ENCODE results near the gene SMYD5.
"Not testable (repeated sequence)": the region's sequence is repeated elsewhere in the genome, so short reads cannot be mapped to it uniquely, and the experiment has no call there.

SMYD5 gene

DNA sequence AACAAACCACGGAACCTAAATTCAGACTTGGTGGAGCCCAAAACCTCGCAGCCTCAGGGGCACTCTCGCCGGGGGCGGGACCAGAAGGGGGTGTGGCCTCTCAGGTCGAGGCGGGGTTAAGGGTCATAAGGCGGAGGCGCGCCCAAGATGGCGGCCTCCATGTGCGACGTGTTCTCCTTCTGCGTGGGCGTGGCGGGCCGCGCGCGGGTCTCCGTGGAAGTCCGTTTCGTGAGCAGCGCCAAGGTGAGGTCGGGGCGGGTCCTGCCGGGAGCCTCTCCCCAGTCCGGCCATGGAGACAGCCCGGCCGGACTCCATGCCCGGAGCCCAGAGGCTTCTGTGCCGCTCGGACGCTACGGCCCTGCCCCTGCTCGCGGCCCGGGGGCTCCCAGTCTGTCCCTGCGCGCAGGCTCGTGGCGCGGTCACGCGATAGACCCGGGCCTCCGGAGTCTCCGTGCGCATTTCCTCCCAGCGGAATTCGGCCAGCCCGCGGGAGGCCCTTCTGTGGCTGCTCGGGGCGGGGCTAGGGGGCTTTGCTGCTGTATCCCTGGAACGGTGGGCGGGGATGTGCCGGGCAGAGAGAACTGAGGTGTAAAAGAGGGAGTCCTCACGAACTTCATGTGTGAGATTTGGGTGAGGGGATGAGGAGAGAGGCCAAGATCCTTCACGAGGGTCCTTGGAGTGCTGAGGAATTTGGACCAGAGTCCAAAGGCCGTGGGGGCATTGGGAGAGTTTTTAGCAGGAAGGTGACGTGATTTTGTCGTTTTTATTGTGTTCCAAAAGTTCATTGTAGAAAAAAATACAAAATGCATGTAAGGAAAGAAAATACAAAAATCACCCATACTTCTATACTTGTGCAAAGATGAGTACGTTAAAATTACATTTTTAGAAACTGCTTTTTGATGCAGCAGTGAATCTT, at the start of gene SMYD5:
TSS of gene SMYD5 (plus strand) at position 126 of the 916 bp plus-strand sequence. CDS start at position 148, 22 bp downstream.
- DNase-seq (ENCODE audit: low spot score), result peak; percentile 86

DNA sequence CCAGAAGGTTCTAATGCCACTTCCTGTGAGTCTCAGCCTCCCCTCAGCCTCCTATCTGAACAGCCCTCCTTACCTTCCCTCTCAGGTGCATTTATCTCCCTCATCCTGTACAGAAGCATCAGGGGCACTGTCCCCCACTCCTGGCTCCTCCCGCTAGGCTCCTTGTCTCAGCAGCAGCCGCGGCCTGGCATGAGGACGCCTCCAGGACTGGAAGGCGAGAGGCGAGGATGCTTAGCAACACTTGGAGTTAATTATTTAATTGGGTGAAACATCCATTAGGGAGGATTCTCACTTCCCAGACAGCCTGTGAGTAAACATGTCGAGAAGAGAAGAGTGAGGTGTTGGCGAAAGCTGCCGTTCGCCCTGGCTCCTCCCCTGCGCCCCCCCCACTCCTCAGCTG, 48.1 kb upstream of the SMYD5 start:
- not testable (repeated sequence) for DNase-seq (ENCODE audit: low spot score)

DNA sequence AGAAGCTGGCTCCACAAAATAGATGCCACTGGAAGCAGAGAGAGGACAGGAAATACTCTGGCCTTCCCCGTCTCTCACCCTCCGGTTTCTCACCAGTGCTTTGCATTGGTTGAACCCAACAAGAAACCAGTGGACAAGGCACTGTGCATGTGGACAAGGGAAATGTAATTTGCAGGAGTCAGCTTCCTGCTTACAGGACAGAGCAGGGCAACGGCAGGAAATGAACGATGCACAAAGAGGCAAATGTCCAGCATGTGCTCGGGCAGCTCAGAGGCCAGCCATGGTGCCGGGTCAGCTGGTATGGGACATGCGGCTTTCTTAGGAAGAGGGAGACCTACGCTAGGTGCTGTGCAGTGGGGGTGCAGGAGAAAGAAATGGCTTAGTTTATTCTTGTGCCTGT, 47.2 kb upstream of the SMYD5 start:
- not testable (repeated sequence) for DNase-seq (ENCODE audit: low spot score)

DNA sequence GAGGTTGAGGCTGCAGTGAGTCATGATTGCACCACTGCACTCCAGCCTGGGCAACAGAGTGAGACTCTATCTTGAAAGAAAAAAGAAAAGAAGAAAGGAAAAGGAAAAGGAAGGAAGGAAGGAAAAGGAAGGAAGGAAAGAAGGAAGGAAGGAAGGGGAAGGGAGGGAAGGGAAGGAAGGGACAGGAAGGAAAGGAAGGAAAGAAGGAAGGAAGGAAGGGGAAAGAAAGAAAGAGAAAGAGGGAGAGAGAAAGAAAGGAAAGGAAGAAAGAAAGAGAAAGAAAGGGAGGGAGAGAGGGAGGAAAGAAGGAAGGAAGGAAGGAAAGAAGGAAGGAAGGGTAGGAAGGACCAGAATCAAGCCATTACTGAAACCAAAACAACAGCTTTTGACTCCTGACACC, 45.7 kb upstream of the SMYD5 start:
- not testable (repeated sequence) for DNase-seq (ENCODE audit: low spot score)

DNA sequence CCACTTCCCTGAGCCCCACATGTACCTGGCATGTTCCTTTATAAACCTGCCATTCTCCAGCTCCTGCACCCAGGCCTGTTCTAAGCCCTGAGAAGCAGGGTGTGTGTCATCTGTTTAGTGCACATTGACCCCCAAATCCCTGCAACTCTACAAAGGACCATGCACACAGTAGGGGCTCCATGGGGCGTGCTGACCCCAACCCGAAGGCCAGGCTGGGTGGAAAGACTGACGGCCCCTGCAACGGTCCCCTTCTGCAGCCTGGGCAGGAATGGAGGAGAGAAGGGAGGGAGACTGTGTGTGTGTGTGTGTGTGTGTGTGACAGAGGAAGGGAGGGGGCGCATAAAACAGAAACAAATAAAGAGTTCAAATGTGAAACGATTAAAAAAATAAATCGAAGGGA, 43.7 kb upstream of the SMYD5 start:
- not testable (repeated sequence) for DNase-seq (ENCODE audit: low spot score)

DNA sequence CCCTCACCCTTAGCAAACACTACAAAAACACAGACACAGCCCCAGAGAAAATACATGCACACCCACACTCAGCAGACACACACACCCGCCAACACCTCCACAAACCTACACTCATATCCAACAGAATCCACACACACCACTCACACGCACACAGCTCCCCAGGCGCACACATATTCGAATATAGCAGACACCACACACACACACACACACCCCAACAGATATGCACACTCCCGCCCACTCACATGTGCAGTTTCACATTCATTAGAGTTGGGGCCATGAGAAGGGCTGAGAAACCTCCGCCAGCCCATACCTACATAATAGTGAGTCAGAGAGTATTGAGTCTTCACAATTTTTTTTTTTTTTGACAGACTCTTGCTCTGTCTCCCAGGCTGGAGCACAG, 41.1 kb upstream of the SMYD5 start:
- DNase-seq (ENCODE audit: low spot score), result no peak

DNA sequence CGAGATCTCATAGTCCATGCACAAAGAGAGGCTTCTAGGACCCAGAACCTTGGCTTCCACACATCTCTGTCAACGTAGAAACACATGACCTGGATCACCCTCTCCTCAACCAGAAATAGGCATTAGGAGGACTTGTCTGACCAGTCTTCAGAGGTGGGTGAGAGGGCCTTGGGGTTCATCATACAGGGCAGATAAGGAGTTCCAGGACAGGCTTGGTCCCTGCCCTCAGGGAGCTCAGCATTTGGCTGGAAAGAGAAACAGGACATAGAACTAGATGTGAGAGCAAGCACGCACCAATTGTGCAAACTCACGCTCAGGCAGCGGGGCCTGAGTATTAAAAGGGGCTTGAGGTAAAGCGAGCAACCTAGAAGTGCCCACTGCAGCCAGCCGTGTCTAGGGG, 40.3 kb upstream of the SMYD5 start:
- no peak for DNase-seq (ENCODE audit: low spot score)

DNA sequence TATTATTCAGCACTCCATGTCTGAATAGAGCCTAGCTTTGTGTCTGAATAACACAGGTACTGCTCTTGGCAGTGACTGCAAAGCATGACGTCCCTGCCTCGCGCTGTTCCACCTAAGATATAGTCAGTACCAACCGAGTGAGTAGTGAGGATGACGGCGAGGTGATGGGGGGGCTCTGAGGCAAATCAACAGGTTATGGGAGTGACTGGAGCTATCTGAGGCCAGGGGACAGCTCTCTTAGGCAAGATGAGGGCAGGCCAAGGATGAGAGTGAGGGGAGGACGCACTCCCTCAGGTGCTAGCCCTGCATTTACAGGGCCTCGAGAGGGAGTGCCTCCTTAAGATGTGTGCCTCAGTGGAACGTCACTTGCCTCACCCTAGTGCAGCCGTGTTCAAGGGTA, 39.8 kb upstream of the SMYD5 start:
- no peak for DNase-seq (ENCODE audit: low spot score)

DNA sequence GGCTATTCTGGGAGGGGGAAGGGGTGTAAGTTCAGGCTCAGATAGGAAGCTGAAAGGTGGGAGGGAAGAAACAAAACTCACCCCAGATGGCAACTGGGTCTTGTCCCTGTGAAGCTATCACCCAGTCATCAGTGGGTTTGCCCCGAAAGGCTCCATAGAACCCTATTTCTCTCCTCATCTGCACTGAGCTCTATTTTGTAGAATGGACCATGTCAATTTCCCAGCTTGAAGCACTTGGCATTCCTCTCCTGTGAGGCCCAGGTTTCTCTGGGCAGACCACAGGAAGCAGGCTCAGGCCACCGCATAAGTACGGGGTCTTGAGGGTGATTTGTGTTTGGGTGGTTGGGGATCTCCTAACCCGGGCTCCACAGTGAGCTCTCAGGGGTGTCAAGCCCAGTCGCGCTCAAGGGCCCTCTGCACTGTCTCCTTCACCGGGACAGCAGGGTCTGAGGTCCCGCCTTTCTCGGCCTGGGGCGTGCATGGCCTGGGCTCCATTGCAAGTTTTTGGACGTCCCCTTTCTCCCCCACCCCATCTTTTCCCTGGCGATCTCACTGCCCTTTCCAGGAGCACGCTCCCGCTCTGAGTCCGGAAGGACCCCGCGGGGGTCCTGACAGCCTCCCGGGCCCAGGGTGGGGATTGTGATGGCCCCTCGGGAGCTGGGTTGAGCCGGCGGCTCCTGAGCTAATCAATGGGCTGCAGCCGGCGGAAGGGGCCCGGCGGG, 38.9 kb upstream of the SMYD5 start:
- no peak for DNase-seq (ENCODE audit: low spot score)

DNA sequence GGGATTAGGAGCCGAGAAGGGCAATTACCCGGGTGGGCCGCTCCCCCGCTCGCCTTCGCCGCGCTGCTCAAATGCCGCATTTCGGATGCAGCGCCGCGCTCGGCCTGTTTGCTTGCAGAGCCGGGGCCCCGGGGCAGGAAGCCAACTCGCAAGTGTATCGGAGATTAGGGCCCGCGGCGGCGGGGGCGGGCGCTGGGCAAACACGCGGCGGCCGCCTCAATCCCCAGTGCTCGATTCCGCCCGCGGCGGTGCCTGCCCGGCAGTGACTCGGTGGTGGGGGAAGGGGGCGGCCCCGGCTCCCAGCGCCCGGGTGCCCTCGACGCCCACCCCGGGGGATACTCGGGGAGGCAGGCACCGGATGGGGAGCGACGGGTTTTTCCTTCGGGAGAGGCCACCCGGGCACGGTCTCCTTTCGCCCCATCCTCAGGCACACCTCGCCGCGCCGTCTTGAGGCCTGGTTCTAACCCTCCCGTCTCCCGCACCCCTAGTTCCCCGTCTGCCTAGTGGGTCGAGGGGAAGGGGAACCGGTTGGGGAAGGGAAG, 38.3 kb upstream of the SMYD5 start:
- peak; percentile 33 for DNase-seq (ENCODE audit: low spot score)

DNA sequence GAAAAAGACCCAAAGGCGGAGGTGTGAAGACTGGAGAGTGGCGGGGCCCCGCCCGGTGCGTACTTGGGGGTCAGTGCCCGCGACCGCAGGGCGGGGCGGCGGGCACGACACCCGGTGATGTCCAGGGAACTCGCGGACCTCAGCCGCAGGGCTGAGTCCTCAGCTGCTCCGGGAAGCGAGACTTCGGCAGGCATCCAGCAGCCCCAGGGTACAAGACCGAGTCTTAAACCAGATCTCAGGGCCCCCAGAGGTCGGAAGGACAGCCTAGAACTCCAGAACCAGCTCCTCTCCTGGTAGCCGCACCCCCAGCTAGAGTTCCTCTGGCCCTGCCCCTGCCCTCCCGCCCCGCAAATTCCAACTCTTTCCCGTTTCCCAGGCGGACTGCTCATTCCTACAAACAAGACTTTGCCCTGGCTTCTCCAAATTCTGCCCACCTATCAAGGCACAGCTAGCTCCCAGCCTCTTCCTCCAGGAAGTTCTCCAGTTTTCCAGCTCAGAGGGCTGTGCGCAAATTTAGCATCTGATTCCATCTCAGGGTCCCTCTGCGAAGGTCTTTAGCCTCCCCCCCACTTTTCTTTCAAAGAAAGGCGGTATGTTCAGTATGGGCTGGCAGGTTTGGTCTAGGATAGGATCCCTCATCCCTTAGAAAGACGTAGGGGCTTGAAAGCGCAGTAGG, 37.7 kb upstream of the SMYD5 start:
- DNase-seq (ENCODE audit: low spot score), result no peak

DNA sequence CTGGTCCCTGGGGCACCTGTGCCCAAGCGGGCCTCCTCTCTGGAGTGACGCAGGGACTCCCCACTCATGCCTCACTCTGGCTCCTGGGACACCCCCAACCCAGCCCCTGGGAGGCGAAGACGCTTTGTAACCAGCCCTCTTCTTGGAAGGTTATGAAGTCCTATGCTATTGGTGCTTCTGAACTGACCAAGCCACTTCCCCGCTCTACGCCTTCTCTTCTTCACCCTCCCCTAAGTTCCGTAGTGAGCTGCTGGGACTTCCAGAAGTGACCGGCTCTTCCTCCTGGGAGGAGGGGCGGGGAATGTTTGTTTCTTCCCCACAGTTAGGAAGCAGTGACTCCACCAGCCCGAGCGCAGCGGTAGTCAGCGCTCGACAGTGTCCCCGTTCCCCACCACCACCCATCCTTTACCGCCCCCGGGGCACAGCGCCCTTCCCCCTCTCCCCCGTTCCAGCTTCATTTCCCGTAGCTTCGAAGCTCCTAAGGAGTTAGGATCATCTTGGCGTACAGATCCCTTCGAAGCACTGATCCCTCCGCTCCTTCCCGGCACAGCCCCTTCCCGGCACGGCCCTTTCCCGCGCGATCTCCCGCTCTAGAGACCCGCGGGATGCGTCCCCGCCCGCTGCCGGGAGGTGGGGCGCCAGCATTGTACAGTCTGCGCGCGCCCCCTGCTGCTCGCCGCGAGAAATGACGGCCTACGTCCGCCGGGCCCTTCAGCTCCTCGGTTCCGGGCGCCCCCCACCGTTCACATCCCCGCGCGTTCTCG, 37.0 kb upstream of the SMYD5 start:
- DNase-seq (ENCODE audit: low spot score), result peak; percentile 83

DNA sequence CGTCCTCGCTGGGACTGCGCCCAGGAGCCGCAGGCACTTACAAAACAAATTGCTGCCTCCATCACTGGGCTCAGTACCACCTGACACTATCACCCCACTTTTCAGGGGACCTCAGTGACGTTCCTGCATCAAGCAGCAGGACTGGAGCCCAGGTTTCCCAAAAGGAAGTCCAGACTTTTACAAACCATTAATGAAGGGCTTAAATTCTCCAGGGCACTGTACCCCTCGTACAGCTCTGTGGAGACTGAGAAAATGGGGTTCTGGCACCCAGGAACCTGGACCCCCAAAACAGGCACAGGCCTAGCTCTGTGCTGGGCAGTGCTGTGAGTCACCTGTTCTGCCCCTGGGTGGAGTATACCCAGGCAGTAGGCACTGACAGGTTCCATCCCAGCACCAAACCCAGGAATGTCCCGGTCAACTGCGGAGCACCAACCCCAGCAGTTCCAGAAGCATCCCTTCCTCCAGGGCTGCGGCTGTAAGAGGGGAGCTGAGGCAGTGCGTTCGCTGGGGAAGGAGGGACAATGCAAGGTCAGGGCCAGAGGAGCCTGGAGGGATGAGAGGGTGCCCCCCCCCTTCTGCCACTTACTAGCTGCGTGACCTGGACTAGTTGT, 36.3 kb upstream of the SMYD5 start:
- DNase-seq (ENCODE audit: low spot score), result peak; percentile 25

DNA sequence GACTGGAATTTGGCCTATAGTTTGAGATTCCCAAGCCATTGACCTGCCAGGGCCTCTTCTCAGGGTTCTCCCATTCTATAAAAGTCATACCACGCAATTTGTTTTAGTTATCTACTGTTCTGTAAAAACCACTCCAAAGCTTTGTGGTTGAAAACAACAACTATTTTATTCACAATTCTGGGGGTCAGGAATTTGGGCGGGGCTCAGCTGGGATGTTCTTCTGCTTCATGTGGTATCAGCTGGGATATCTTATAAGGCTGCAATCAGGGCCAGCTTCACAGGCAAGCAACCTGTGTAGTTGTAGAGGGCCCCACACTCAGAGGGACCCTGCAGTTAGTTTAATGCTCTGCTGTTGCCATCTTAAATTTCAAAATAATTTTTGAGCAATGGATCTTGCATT, 28.1 kb upstream of the SMYD5 start:
- no peak for DNase-seq (ENCODE audit: low spot score)

DNA sequence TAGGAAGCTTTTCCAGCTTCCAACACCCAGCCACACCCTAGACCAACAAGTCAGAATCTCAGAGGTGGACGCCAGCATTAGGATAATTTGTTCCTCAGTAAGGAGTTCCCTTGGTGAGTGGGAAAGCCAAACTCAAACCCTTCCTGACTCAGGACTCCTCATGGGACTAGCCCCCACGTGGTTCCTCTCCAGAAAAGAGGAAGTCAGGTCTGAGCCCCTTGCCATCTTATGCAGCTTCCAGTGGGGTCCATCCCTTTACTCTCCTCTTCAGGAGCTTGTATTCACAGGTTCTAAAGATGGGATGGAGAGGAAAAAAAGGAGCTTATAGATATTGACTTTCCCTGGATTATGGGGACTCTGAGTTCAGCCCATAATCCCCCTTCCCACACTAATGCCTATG, 26.5 kb upstream of the SMYD5 start:
- DNase-seq (ENCODE audit: low spot score), result no peak

DNA sequence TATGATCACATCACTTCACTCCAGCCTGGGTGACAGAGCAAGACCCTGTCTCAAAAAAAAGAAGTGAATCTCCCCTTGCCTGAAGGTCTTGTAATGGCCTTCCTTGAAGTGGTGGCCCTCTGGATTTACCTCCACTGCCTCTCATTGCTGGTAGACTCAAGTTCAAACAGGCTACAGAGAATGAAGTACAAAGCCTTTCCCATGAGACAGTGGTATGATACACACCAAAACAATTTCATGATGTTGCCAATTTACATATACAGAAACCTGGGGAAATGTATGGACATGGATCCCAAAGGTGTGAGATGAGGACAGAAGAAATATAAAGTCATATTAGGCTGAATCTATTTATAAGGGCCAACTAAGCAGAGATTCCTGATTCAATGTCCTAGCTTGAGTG, 16.5 kb upstream of the SMYD5 start:
- no peak for DNase-seq (ENCODE audit: low spot score)

DNA sequence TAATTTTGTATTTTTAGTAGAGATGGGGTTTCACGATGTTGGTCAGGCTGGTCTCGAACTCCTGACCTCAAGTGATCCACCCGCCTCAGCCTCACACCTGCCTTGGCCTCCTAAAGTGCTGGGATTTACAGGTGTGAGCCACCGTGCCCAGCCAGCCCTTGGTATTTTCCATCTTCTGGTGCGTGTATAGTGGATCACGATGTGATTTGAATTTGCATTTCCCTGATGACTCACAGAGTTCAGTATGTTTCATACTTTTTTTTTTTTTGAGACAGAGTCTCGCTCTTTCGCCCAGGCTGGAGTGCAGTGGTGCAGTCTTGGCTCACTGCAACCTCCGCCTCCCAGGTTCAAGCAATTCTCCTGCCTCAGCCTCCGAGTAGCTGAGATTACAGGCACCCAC, 13.8 kb upstream of the SMYD5 start:
- not testable (repeated sequence) for DNase-seq (ENCODE audit: low spot score)

DNA sequence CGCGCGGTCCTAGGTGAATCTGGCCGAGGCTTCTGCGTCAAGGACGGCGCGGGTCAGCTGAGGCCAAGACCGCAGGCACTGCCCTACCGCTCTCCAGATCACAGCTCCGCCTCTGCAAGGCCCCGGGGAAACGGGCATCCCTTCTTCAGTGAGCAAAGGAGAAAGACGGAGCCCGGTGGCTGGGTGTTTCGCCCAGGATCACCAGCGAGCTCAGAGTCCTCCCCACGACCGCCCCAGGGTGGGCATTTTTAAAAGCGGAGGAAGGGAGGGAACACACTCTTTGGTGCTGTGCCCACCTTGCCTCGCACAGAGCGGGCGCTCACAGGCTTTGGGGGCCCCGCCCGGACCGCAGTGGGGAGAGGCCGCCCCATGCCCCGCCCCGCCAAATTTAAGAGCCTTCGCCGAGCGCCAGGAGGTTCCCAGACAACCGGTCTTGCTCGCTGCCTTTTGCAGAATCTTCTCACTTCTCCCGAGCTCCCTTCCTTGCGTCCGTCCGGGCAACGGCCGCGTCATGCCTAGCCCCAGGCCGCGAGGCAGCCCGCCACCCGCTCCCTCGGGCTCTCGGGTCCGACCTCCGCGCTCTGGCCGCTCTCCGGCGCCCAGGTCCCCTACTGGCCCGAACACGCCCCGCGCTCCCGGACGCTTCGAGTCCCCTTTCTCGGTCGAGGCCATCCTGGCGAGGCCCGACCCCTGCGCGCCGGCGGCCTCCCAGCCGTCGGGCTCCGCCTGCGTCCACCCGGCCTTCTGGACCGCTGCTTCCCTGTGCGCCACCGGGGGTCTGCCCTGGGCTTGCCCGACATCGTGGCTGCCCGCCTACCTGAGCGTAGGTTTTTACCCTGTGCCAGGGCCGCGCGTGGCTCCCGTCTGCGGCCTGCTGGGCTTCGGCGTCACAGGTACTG, 11.6 kb upstream of the SMYD5 start, which contains the start of gene NOTO:
TSS of gene NOTO (plus strand) at position 419 of the 899 bp plus-strand sequence. CDS start at position 512, 93 bp downstream.
- DNase-seq (ENCODE audit: low spot score), result peak; percentile 23

DNA sequence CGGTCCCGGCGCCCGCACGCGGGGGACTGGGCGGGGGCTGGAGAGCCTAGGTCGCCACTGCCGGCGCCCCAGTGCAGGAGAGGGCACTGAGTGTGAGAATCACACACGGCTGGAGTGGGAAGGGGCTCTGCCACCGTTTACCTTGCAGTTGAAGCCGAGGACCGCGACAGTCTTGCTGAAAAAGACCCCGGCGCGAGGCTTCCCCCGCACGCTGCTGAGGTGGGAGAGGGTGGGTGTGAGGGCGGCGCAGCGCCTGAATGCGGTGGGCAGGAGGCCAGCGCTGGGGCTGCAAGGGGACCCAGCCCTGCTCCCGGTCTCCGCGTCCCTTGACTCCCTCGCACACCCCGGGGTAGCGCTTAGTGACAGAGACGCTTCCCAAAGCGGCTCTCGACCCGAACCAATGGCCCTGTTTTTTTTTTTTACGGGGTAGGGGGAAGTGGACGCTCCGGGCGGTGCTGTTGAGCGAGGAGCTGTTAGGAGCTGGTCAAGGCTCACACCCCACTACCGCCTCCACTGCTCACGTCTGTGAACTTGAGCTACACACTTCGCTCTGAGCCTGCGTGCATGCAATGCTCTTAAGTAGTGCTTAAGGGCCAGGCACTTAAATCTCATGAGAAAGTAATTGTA, 10.9 kb upstream of the SMYD5 start:
- DNase-seq (ENCODE audit: low spot score), result no peak

Data from cerebellar cortex (tissue), 1 donor.